ENCODE measurements around the gene MYH9.

GRCh38 chr22:36362075-36362474, 25.7 kb downstream of the MYH9 start:
- TF ChIP-seq, protein P1, sequence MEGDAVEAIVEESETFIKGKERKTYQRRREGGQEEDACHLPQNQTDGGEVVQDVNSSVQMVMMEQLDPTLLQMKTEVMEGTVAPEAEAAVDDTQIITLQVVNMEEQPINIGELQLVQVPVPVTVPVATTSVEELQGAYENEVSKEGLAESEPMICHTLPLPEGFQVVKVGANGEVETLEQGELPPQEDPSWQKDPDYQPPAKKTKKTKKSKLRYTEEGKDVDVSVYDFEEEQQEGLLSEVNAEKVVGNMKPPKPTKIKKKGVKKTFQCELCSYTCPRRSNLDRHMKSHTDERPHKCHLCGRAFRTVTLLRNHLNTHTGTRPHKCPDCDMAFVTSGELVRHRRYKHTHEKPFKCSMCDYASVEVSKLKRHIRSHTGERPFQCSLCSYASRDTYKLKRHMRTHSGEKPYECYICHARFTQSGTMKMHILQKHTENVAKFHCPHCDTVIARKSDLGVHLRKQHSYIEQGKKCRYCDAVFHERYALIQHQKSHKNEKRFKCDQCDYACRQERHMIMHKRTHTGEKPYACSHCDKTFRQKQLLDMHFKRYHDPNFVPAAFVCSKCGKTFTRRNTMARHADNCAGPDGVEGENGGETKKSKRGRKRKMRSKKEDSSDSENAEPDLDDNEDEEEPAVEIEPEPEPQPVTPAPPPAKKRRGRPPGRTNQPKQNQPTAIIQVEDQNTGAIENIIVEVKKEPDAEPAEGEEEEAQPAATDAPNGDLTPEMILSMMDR (IDR thresholded peaks at IDR 0.05) = no peak
- TF ChIP-seq POLR2A (IDR thresholded peaks at IDR 0.05) = no peak

Measured in esophagus squamous epithelium (tissue), 4 donors.